Right kidney (tissue), 1 donor: ENCODE results near the gene NAP1L5.

ENCODE experiments used
- DNase-seq: peaks from one replicate; pipeline ENCODE4 v3.0.0-alpha.2; 2016

Gene NAP1L5

GRCh38 chr4:88724406-88724805, 26.8 kb upstream of the NAP1L5 start:
- no peak for DNase-seq

DNA sequence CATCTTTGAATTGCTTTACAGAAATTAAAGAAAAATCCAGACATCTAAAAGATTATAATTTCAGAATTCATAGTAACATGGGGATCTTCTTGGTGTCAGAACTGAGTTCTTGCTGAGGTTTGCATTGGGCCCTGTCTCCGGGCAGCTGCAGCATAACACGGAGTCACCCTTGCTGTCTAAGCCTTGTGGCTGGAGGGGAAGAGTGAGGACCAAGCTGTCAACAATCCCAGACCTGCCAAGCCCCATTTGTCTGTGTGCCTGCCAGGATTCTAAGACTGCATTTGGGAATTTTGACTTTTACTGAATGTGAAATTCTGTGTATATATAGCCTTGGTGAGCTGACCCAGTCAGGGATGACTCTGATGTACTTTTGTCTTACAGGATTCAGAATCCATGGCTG, 25.2 kb upstream of the NAP1L5 start:
- no peak for DNase-seq

DNA sequence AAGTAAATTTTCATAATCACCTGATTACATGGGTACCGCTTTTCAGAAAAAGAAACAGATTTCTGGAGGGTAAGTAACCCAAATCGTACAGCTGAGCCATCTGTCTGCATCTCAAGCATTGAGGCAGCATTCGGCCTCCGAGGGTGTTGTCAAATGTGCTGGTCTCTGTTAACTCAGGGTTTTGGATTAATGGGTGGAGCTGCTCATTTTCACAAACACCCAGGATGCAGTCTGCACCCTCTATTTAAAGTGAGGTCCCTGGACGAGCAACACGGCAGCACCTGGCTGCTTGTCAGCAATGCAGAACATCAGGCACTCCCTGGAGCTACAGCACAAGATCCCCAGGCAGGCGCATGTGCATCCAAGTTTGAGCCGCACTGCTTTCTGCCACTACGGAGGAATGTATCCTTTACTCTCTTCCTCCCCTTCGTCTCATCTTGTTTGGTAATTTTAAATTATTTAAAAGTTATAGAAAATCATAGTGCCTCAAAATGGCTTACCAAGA, 24.7 kb upstream of the NAP1L5 start:
- no peak for DNase-seq

DNA sequence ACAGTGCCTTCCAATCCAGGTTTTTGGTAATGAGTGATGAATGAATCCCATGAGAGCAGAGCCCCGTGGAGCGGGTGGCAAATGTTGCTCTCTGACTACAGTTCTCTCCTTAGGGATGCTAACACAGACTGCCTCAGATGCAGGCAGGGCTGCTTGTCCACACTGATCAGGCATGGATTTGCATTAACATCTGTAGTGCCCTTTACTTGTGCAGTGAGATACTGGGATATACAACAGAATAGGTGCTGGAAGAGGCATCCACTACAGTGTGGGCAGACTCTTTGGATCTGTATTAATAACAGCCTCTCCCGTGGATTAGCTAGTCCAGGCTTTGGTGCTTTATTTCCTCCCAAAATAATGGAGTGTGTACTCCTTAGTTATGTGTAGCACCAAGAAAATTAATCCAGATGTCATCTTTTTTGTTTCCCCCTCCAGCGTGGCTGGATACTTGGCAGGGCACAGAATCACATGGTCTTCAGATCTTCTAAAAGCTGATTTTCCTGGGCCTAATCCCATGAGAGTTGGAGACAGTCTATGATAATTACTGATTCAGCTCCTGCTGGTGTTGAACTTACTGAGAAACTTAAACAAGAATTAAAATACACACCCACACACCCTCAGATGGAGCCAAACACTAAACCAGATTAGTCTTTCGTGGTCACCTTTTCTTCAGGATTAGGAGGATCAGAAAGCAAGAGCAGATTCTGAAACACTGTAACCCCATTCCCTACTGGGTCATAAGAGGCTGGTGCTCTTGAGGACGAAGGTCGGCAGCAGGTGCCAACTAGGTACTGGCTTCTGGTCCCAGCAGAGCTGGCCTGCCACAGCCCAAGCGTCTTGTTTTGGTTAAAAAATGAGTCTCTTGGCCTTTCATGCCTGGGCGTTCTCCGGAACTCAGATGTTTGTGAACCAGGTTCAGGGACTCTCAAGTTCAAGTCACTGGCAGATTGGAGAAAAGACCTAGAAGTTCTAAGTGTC, 23.1 kb upstream of the NAP1L5 start:
- no peak for DNase-seq

- DNase-seq, result no peak
Observed at GRCh38 chr4:88719381-88719780, 21.8 kb upstream of the NAP1L5 start.

- no peak for DNase-seq
Observed at GRCh38 chr4:88718098-88718497, 20.5 kb upstream of the NAP1L5 start.

DNA sequence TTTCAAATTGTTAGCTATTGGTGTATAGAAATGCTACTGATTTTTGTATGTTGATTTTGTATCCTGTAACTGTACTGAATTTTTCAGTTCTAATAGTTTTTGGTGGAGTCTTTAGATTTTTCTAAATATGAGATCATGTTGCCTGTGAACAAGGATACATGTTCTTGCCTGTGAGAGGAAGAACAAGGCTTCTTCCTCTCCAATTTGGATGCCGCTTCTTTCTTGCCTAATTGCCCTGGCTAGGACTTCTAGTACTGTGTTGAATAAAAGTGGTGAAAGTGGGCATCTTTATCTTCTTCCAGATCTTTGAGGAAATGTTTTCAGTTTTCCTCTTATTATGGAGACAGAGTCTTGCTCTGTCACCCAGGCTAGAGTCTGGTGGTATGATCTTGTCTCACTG, 16.2 kb upstream of the NAP1L5 start:
- DNase-seq, result no peak

GRCh38 chr4:88709989-88710388, 12.4 kb upstream of the NAP1L5 start:
- no peak for DNase-seq

- DNase-seq, result peak; percentile 40
Observed at GRCh38 chr4:88706574-88706973, 8.9 kb upstream of the NAP1L5 start.

GRCh38 chr4:88705805-88706492, 8.3 kb upstream of the NAP1L5 start:
- no peak for DNase-seq

DNA sequence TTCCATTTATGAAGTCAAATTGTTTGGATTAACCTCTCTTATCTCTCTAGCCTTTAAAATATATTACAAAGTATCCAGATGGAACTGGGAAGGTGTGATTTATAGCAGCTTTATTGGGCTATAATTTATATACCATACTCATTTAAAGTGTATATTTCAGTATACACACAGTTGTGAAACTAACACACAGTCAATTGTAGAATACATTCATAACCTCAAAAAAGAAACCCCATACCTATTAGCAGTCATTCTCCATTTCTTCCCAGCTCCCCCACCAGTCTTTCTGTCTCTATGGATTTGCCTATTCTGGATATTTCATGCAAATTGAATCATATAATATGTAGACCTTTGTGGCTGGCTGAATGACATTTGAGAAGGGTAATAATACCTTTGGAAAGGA, 7.6 kb upstream of the NAP1L5 start:
- DNase-seq, result no peak

- DNase-seq, result no peak
Observed at GRCh38 chr4:88702782-88703181, 5.2 kb upstream of the NAP1L5 start.

DNA sequence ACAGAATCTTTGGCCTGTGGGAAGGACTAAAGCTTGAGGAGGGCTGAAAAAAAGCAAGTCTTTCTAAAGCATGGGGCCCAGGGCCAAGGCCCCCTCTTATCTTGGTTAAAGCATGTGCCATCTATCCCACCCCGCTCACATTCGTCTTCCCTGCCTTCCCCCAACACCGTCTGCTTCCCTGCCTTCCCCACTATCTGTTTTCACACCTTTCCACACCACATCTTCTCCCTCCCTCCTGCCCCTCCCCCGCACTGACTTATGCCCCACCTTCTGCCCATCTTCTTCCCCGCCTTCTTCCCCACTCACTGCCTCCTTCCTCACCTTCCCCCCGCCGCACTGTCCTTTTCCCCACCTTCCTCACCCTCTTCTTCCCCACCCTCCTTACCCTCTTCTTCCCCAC, 890 bp upstream of the NAP1L5 start:
- DNase-seq, result no peak

DNA sequence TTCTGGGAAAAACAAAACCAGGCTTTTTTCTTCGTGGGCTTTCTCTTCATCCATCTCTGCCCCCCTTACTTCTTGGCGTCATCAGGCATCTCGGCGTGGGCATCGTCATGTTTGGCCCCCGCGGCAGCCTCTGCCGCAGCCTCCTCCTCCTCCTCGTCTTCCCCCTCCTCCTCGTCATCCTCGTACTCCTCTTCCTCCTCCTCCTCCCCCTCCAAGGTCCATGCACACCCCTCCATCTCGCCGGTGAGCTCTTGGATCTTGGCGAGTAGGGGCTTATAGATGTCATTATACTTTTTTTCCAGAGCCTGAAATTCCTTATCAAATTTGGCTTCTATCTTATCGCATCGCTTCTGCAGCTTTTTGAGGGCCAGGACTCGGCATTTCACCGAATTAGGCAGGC, 488 bp downstream of the NAP1L5 start:
- DNase-seq, result no peak

DNA sequence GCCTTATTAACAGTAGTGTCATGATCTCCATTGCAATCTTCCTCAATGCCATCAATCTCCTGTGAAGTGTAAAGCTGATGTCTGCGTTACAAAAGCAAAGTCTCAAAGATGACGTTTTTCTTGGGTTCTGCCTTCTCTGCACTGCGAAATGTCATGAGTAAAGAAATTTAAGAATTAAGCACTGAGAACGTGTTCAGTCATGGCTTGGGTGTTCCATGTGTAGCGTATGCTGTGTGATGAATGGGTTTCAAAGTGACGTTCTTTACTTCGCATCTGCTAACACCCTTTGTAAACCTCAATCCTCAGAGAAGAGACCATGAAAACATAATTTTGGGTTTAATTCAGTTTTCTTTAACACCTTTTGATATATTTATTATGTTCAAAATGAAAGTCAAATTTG, 999 bp downstream of the NAP1L5 start:
- DNase-seq, result no peak

- no peak for DNase-seq
Observed at GRCh38 chr4:88693792-88694191, 3.8 kb downstream of the NAP1L5 start.

DNA sequence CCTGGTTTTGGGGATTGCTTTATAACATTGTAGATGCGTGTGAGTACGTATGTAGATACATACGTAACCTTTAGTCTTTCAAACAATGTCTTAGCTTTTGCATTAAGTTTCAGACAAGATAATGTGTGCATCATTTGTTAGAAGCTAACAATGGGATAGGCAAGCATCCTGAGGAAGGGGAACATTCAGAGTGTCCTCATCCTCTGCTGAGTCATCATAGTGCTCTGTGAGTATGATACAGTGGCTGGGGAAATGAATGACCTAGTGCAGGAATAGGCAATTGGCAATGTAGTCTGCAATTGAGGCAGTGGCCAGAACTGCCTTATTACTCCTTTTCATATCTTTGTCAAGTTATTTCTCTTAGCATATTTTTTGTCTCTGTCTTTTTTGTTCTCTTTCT, 7.3 kb downstream of the NAP1L5 start:
- DNase-seq, result no peak

DNA sequence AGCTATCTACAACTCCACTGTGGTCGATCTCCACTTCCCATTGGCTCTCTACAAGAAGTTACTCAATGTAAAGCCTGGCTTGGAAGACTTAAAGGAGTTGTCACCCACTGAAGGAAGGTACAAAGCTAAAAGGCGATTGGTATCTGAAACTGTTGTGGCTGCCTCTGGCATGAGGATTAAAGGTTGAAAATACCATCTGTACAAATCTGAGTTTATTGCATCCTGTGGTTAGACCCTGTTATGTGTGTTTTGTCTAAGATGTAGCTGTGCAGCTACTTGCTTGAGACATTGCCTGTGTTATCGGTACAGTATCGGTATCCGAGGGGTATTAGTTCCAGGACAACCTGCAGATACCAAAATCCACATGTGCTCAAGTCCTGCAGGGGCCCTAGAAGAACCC, 16.4 kb downstream of the NAP1L5 start:
- DNase-seq, result no peak

DNA sequence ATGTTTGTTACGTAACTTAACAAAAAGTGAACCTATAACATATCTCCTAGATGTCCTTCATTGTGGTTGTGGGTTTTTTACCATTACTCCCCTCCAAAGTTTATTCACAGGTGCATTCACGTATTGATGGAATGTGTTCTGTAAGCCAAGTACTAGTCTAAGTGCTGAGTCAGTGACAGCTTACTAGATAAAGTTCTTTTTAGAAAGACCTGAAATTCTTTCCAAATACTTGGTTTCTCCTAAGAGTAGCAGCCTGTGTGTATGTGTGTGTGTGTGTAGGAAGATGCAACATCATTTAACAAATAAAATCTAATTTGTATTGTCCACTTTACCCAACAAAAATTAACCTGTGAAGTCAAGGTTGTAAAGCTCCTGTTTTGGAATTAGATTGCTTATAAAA, 22.1 kb downstream of the NAP1L5 start:
- no peak for DNase-seq

GRCh38 chr4:88674979-88675378, 22.6 kb downstream of the NAP1L5 start:
- DNase-seq, result no peak

DNA sequence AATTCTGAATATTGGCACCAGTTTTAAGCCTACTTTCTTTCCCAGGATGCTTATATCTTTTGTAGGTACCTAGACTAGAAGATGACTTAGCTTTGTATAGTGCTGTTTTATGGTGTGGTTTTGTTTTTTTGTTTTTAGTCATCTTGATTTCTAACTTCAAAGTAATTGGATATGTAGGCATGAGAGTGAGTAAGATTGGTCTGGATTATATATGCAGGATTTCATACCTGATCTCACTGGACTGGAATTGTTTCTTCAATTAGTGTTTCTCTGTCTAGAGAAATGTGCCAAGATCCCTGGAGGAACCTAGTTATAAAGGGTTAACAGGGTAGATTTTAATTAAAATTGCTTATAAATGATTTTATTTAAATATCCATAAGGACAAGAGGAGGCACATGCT, 23.1 kb downstream of the NAP1L5 start:
- no peak for DNase-seq

GRCh38 chr4:88673886-88674285, 23.7 kb downstream of the NAP1L5 start:
- no peak for DNase-seq

GRCh38 chr4:88672987-88673386, 24.6 kb downstream of the NAP1L5 start:
- peak; percentile 8 for DNase-seq

DNA sequence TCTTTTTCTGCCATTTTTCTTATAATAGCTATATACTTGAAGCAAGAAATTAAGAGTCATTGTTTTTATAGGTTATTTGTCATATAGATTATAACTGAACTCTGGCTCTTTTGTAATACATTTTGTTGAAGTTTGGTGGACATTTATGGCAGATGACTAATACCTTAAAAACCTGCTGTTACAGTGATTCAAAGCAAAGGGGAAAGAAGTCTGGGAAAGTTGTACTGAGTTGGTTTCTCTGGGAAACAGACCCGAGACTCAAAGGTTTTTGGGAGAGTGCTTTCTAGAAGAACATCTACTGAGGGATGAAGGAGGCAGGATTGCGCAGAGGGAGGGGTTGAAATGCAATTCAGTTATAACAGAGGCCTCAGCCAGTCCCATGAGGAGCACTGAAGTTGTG, 35.9 kb downstream of the NAP1L5 start:
- DNase-seq, result no peak
